ENCODE results near the gene SEMA5A. TPM values are rescaled to one million over a fixed set of nuclear protein-coding genes. Genes with fewer than 3 reads are reported as not detected.

Gene SEMA5A
- total RNA-seq, 1 donor from 2014 or later = 13.8 TPM

- Mint-ChIP-seq H3K27ac (ENCODE audit: unreplicated experiment) (no peak overlapping the region), H3K4me3 (ENCODE audit: unreplicated experiment) (no peak overlapping the region), H3K36me3 (ENCODE audit: low read depth, unreplicated experiment) (peaks cover 12% of the 10 kb centered on the region), H3K4me1 (ENCODE audit: low read depth, unreplicated experiment) (peaks cover 12% of the 10 kb centered on the region), H3K27me3 (ENCODE audit: low read depth, unreplicated experiment) (no peaks in the 10 kb centered on the region), H3K9me3 (ENCODE audit: unreplicated experiment) (peaks cover 7% of the 10 kb centered on the region)
- no peaks in the 10 kb centered on the region for H4K20me1 ChIP-seq (ENCODE audit: insufficient read depth, low read length)
- H3K36me3 ChIP-seq (ENCODE audit: insufficient read depth, low read length) = no peaks in the 10 kb centered on the region
- FAIRE-seq (no peak), DNase-seq (ENCODE audit: low read depth) (no peak)
- H3K27me3 ChIP-seq (ENCODE audit: insufficient read depth, low read length) = no peaks in the 10 kb centered on the region
- no peak overlapping the region for H3K27ac ChIP-seq (ENCODE audit: low read depth, low read length)
- no peak overlapping the region for H3K9ac ChIP-seq (ENCODE audit: low read length)
- H3K4me3 ChIP-seq (ENCODE audit: insufficient read depth, low read depth, low read length) = no peak overlapping the region
- H3K4me2 ChIP-seq (ENCODE audit: low read length) = no peak overlapping the region
- no peak for TF ChIP-seq EZH2 (IDR thresholded peaks at IDR 0.05; ENCODE audit: insufficient read depth, low read length)
- TF ChIP-seq CTCF (IDR thresholded peaks at IDR 0.05; ENCODE audit: insufficient read depth, low read depth, low read length) = no peak
- H3K9me3 ChIP-seq (ENCODE audit: insufficient read depth, low read depth, low read length) = no peaks in the 10 kb centered on the region
- no peaks in the 10 kb centered on the region for H3K4me1 ChIP-seq (ENCODE audit: insufficient read depth, low read length)
- no peak overlapping the region for H2AFZ ChIP-seq (ENCODE audit: low read depth, low read length)
- H3K79me2 ChIP-seq (ENCODE audit: insufficient read depth, low read length) = no peaks in the 10 kb centered on the region
These were observed 327.5 kb downstream of the SEMA5A start for GRCh38 chr5:9218358-9218757.

DNA sequence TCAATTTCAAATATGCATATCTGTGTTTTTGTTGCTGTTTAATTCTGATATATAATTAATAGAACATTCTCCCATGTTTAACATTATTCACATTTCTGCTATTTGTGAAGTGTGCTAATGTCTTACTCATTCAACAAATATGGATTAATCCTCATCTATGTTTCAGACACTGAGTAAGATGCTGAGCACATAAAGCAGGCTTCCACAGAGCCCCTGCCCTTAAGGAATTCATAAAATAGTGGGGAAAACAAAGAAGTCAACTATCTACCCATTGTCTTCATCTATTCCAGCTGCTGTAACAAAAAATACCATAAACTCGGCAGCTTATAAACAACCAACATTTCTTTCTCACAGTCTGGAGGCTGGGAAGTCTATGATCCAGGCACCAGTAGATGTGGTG is 333.3 kb downstream of the SEMA5A start:
- Histone ChIP-seq H3K36me3 (ENCODE audit: insufficient read depth, low read length) (no peaks in the 10 kb centered on the region), H3K27me3 (ENCODE audit: insufficient read depth, low read length) (no peaks in the 10 kb centered on the region), H3K4me2 (ENCODE audit: low read length) (no peak overlapping the region), H3K4me1 (ENCODE audit: insufficient read depth, low read length) (no peaks in the 10 kb centered on the region), H4K20me1 (ENCODE audit: insufficient read depth, low read length) (no peaks in the 10 kb centered on the region), H3K9ac (ENCODE audit: low read length) (no peak overlapping the region), H3K9me3 (ENCODE audit: insufficient read depth, low read depth, low read length) (no peaks in the 10 kb centered on the region), H3K4me3 (ENCODE audit: insufficient read depth, low read depth, low read length) (no peak overlapping the region), H2AFZ (ENCODE audit: low read depth, low read length) (no peak overlapping the region), H3K27ac (ENCODE audit: low read depth, low read length) (no peak overlapping the region), H3K79me2 (ENCODE audit: insufficient read depth, low read length) (no peaks in the 10 kb centered on the region)
- H3K4me3 Mint-ChIP-seq (ENCODE audit: unreplicated experiment) = no peak overlapping the region
- no peak overlapping the region for H3K27ac Mint-ChIP-seq (ENCODE audit: unreplicated experiment)
- TF ChIP-seq CTCF (IDR thresholded peaks at IDR 0.05; ENCODE audit: insufficient read depth, low read depth, low read length) (no peak), EZH2 (IDR thresholded peaks at IDR 0.05; ENCODE audit: insufficient read depth, low read length) (no peak)
- FAIRE-seq = no peak
- H3K4me1 Mint-ChIP-seq (ENCODE audit: low read depth, unreplicated experiment) = peaks cover 6% of the 10 kb centered on the region
- peaks cover 12% of the 10 kb centered on the region for H3K36me3 Mint-ChIP-seq (ENCODE audit: low read depth, unreplicated experiment)
- DNase-seq (ENCODE audit: low read depth) = peak; percentile 36
- peaks cover 7% of the 10 kb centered on the region for H3K9me3 Mint-ChIP-seq (ENCODE audit: unreplicated experiment)
- no peaks in the 10 kb centered on the region for H3K27me3 Mint-ChIP-seq (ENCODE audit: low read depth, unreplicated experiment)

GRCh38 chr5:9209846-9210492 is 335.9 kb downstream of the SEMA5A start:
- H2AFZ ChIP-seq (ENCODE audit: low read depth, low read length) = no peak overlapping the region
- FAIRE-seq (no peak), DNase-seq (ENCODE audit: low read depth) (no peak)
- TF ChIP-seq CTCF (IDR thresholded peaks at IDR 0.05; ENCODE audit: insufficient read depth, low read depth, low read length) = no peak
- no peak for TF ChIP-seq EZH2 (IDR thresholded peaks at IDR 0.05; ENCODE audit: insufficient read depth, low read length)
- no peaks in the 10 kb centered on the region for H3K4me1 ChIP-seq (ENCODE audit: insufficient read depth, low read length)
- no peak overlapping the region for H3K4me3 ChIP-seq (ENCODE audit: insufficient read depth, low read depth, low read length)
- Mint-ChIP-seq H3K27ac (ENCODE audit: unreplicated experiment) (no peak overlapping the region), H3K9me3 (ENCODE audit: unreplicated experiment) (peaks cover 5% of the 10 kb centered on the region), H3K4me1 (ENCODE audit: low read depth, unreplicated experiment) (peaks cover 6% of the 10 kb centered on the region), H3K4me3 (ENCODE audit: unreplicated experiment) (no peak overlapping the region), H3K27me3 (ENCODE audit: low read depth, unreplicated experiment) (no peaks in the 10 kb centered on the region), H3K36me3 (ENCODE audit: low read depth, unreplicated experiment) (peaks cover 2% of the 10 kb centered on the region)
- no peaks in the 10 kb centered on the region for H3K36me3 ChIP-seq (ENCODE audit: insufficient read depth, low read length)
- no peaks in the 10 kb centered on the region for H3K79me2 ChIP-seq (ENCODE audit: insufficient read depth, low read length)
- H3K9ac ChIP-seq (ENCODE audit: low read length) = no peak overlapping the region
- no peak overlapping the region for H3K4me2 ChIP-seq (ENCODE audit: low read length)
- H3K9me3 ChIP-seq (ENCODE audit: insufficient read depth, low read depth, low read length) = no peaks in the 10 kb centered on the region
- no peaks in the 10 kb centered on the region for H3K27me3 ChIP-seq (ENCODE audit: insufficient read depth, low read length)
- no peaks in the 10 kb centered on the region for H4K20me1 ChIP-seq (ENCODE audit: insufficient read depth, low read length)
- no peak overlapping the region for H3K27ac ChIP-seq (ENCODE audit: low read depth, low read length)

Data from astrocyte (in vitro differentiated cells and primary cell).